Calu3 (cell line): ENCODE measurements around the gene CDKN3. TPM values are rescaled to one million over a fixed set of nuclear protein-coding genes. Genes with fewer than 3 reads are reported as not detected.
"Not testable (repeated sequence)": the region's sequence is repeated elsewhere in the genome, so short reads cannot be mapped to it uniquely, and the experiment has no call there.

Source experiments
- BruUV-seq: library from RNA; stranded (reverse); fragments of 400-500 nt; replicated peaks from 2 replicates; lab custom pipeline; 2021; lab: Mats Ljungman, UMichigan
- CTCF ChIA-PET: fragments of 300-600 bp; sonication (Branson Sonifier 250); formaldehyde crosslinking; loops from one replicate; lab custom pipeline; 2022; ENCODE audit warnings: antibody characterized with exemption; lab: Charles Lee
- DNase-seq: peaks from one replicate; pipeline ENCODE4 v3.0.0; 2022
- H3K27ac Mint-ChIP-seq: one replicate; pipeline ENCODE4 v1.8.0; 2022; ENCODE audit warnings: mixed read lengths; ENCODE audit not compliant: unreplicated experiment
- H3K27me3 Mint-ChIP-seq: one replicate; pipeline ENCODE4 v1.8.0; 2022; ENCODE audit warnings: mixed read lengths; ENCODE audit not compliant: unreplicated experiment
- H3K36me3 Mint-ChIP-seq: one replicate; pipeline ENCODE4 v1.8.0; 2022; ENCODE audit warnings: mild to moderate bottlenecking, moderate library complexity, mixed read lengths; ENCODE audit not compliant: insufficient read depth, unreplicated experiment
- H3K4me1 Mint-ChIP-seq: one replicate; pipeline ENCODE4 v1.8.0; 2022; ENCODE audit warnings: mild to moderate bottlenecking, low read depth, mixed read lengths; ENCODE audit not compliant: unreplicated experiment
- H3K4me3 Mint-ChIP-seq: one replicate; pipeline ENCODE4 v1.8.0; 2022; ENCODE audit warnings: mild to moderate bottlenecking, low read depth, moderate library complexity, mixed read lengths; ENCODE audit not compliant: unreplicated experiment
- H3K9me3 Mint-ChIP-seq: one replicate; pipeline ENCODE4 v1.8.0; 2022; ENCODE audit warnings: low read depth, mixed read lengths; ENCODE audit not compliant: unreplicated experiment
- intact Hi-C: fragments of 100-400 bp; cut with micrococcal nuclease; formaldehyde crosslinking; loops from one replicate; pipeline ENCODE4 v1.10.0; 2022; ENCODE audit not compliant: unreplicated experiment
- total RNA-seq: library from RNA; stranded (reverse); gene quantifications from 2 replicates; pipeline ENCODE4 v1.2.3, GENCODE V29; 2022
- TF ChIP-seq, protein P1 (sequence below): fragments of 200-600 bp; IDR thresholded peaks from one replicate; pipeline ENCODE4 v1.8.0; 2022; ENCODE audit warnings: antibody characterized with exemption; ENCODE audit not compliant: unreplicated experiment

Gene CDKN3
- total RNA-seq, 1 experiment from 2014 or later, result 50.3 TPM

GRCh38 chr14:54440873-54441868 is 44.4 kb downstream of the CDKN3 start, which contains the start of gene CNIH1:
Gene CNIH1 (minus strand): TSS chr14:54441374. CDS start chr14:54441327, 47 bp downstream.
- Mint-ChIP-seq H3K27me3 (no peaks in the 10 kb centered on the region), H3K4me3 (peak within 1 kb of the TSS; percentile 78), H3K4me1 (peaks cover 36% of the 10 kb centered on the region), H3K36me3 (peaks cover 29% of the 10 kb centered on the region), H3K27ac (peak within 1 kb of the TSS; percentile 80), H3K9me3 (no peaks in the 10 kb centered on the region)
- peak; percentile 96 for DNase-seq
- intact Hi-C loops, result no loop called here
- no TSS peak for BruUV-seq
- CTCF ChIA-PET, result no interaction called here
- TF ChIP-seq, protein P1, sequence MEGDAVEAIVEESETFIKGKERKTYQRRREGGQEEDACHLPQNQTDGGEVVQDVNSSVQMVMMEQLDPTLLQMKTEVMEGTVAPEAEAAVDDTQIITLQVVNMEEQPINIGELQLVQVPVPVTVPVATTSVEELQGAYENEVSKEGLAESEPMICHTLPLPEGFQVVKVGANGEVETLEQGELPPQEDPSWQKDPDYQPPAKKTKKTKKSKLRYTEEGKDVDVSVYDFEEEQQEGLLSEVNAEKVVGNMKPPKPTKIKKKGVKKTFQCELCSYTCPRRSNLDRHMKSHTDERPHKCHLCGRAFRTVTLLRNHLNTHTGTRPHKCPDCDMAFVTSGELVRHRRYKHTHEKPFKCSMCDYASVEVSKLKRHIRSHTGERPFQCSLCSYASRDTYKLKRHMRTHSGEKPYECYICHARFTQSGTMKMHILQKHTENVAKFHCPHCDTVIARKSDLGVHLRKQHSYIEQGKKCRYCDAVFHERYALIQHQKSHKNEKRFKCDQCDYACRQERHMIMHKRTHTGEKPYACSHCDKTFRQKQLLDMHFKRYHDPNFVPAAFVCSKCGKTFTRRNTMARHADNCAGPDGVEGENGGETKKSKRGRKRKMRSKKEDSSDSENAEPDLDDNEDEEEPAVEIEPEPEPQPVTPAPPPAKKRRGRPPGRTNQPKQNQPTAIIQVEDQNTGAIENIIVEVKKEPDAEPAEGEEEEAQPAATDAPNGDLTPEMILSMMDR, result peak; percentile 91

GRCh38 chr14:54442961-54443360 is 46.2 kb downstream of the CDKN3 start:
- H3K4me3 Mint-ChIP-seq, intact Hi-C loops, H3K27ac Mint-ChIP-seq, DNase-seq, BruUV-seq, H3K9me3 Mint-ChIP-seq, H3K27me3 Mint-ChIP-seq: not testable (repeated sequence)
- CTCF ChIA-PET, result interaction anchor here (0.7 kb wide), 1 partner anchor 1497 kb away, joined by 3 read pairs; no protein-coding TSS in a partner anchor
- H3K4me1 Mint-ChIP-seq, result peaks cover 33% of the 10 kb centered on the region
- peaks cover 23% of the 10 kb centered on the region for H3K36me3 Mint-ChIP-seq

DNA sequence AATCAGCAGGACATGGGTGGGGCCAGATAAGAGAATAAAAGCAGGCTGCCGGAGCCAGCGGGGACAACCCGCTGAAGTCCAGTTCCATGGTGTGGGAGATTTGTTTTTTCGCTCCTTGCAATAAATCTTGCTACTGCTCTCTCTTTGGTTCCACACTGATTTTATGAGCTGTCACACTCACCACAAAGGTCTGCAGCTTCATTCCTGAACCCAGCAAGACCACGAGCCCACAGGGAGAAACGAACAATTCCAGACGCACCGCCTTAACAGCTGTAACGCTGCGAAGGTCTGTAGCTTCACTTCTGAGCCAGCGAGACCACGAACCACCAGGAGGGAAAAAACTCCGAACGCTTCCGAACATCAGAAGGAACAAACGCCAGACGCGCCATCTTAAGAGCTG is 47.2 kb downstream of the CDKN3 start:
- Mint-ChIP-seq H3K4me1 (peaks cover 31% of the 10 kb centered on the region), H3K9me3 (no peaks in the 10 kb centered on the region), H3K36me3 (peaks cover 23% of the 10 kb centered on the region)

GRCh38 chr14:54444681-54445080 is 47.9 kb downstream of the CDKN3 start:
- no peak overlapping the region for H3K27ac Mint-ChIP-seq
- peaks cover 20% of the 10 kb centered on the region for H3K36me3 Mint-ChIP-seq
- H3K4me1 Mint-ChIP-seq, result peaks cover 24% of the 10 kb centered on the region
- no peak for DNase-seq
- no peaks in the 10 kb centered on the region for H3K27me3 Mint-ChIP-seq
- CTCF ChIA-PET, result no interaction called here
- TF ChIP-seq, protein P1, result no peak
- no peaks in the 10 kb centered on the region for H3K9me3 Mint-ChIP-seq
- intact Hi-C loops, result loop anchor here (5.0 kb wide), 1 partner anchor 38 kb away; no protein-coding TSS in a partner anchor
- no TSS peak for BruUV-seq
- H3K4me3 Mint-ChIP-seq, result no peak overlapping the region

More for the DNA sequence above, 47.2 kb downstream of the CDKN3 start:
- TF ChIP-seq, protein P1, result no peak
- no peak overlapping the region for H3K27ac Mint-ChIP-seq
- no peak overlapping the region for H3K4me3 Mint-ChIP-seq
- no peaks in the 10 kb centered on the region for H3K27me3 Mint-ChIP-seq
- no peak for DNase-seq
- intact Hi-C loops, result no loop called here
- CTCF ChIA-PET, result no interaction called here
- no TSS peak for BruUV-seq
